MM.1S (cell line): ENCODE measurements around the gene IRX5.
A peak's percentile ranks its signal among the peaks of the same experiment; 100 is the strongest.

Experiments
- DNase-seq: peaks from one replicate; pipeline ENCODE4 v3.0.0-alpha.2; 2015
- H2AFZ ChIP-seq: fragments of 300-600 bp; sonication (generic); 2 replicates; pipeline ENCODE4 v1.6.0; 2016; ENCODE audit warnings: antibody characterized with exemption, low read length
- H3F3A ChIP-seq: fragments of 300-600 bp; sonication (generic); 2 replicates; pipeline ENCODE4 v1.6.1; 2016; ENCODE audit warnings: mild to moderate bottlenecking, antibody characterized with exemption, low read length, moderate library complexity, mixed read lengths; ENCODE audit not compliant: insufficient read depth
- H3K27ac ChIP-seq: fragments of 300-600 bp; sonication (generic); 2 replicates; pipeline ENCODE4 v1.5.1; 2016; ENCODE audit warnings: mild to moderate bottlenecking, low read length
- H3K27me3 ChIP-seq: fragments of 300-600 bp; sonication (generic); replicated peaks from 2 replicates; pipeline ENCODE4 v1.6.0; 2016; ENCODE audit warnings: low read length; ENCODE audit not compliant: insufficient read depth
- H3K36me3 ChIP-seq: fragments of 300-600 bp; sonication (generic); replicated peaks from 2 replicates; pipeline ENCODE4 v1.6.1; 2016; ENCODE audit warnings: mild to moderate bottlenecking, low read length, mixed read lengths; ENCODE audit not compliant: insufficient read depth
- H3K4me1 ChIP-seq: fragments of 300-600 bp; sonication (generic); 2 replicates; pipeline ENCODE4 v1.6.1; 2016; ENCODE audit warnings: low read length, mixed read lengths
- H3K4me2 ChIP-seq: fragments of 300-600 bp; sonication (generic); 2 replicates; pipeline ENCODE4 v1.6.0; 2016; ENCODE audit warnings: low read depth, low read length
- H3K4me3 ChIP-seq: fragments of 300-600 bp; sonication (generic); 2 replicates; pipeline ENCODE4 v1.5.1; 2016; ENCODE audit warnings: low read length, mixed read lengths
- H3K79me2 ChIP-seq: fragments of 300-600 bp; sonication (generic); 2 replicates; pipeline ENCODE4 v1.6.1; 2016; ENCODE audit warnings: mixed run types, low read length, mixed read lengths
- H3K9ac ChIP-seq: fragments of 300-600 bp; sonication (generic); 2 replicates; pipeline ENCODE4 v1.6.1; 2016; ENCODE audit warnings: low read length, mixed read lengths
- H3K9me2 ChIP-seq: fragments of 300-600 bp; sonication (generic); replicated peaks from 2 replicates; pipeline ENCODE4 v1.6.1; 2016; ENCODE audit warnings: mild to moderate bottlenecking, low read length, mixed read lengths; ENCODE audit not compliant: insufficient read depth
- H3K9me3 ChIP-seq: fragments of 300-600 bp; sonication (generic); replicated peaks from 2 replicates; pipeline ENCODE4 v1.6.1; 2016; ENCODE audit warnings: mild to moderate bottlenecking, low read length, mixed read lengths; ENCODE audit not compliant: insufficient read depth
- H4K20me1 ChIP-seq: fragments of 300-600 bp; sonication (generic); 2 replicates; pipeline ENCODE4 v1.6.1; 2016; ENCODE audit warnings: mild to moderate bottlenecking, low read length, moderate library complexity, mixed read lengths; ENCODE audit not compliant: insufficient read depth
- EZH2 ChIP-seq: fragments of 300-600 bp; sonication (generic); optimal IDR thresholded peaks from 2 replicates; pipeline ENCODE3; 2017; ENCODE audit warnings: low read depth, mild to moderate bottlenecking, antibody characterized with exemption, low read length, mixed read lengths
- EZH2phosphoT487 ChIP-seq: fragments of 300-600 bp; sonication (generic); IDR thresholded peaks from 2 replicates; pipeline ENCODE4 v1.6.1; 2018; ENCODE audit warnings: antibody characterized with exemption, low read length
- TF ChIP-seq, protein P1 (sequence below): fragments of 300-600 bp; sonication (generic); IDR thresholded peaks from 2 replicates; pipeline ENCODE4 v1.5.1; 2016; ENCODE audit warnings: antibody characterized with exemption, low read length, mixed read lengths

Gene IRX5

DNA sequence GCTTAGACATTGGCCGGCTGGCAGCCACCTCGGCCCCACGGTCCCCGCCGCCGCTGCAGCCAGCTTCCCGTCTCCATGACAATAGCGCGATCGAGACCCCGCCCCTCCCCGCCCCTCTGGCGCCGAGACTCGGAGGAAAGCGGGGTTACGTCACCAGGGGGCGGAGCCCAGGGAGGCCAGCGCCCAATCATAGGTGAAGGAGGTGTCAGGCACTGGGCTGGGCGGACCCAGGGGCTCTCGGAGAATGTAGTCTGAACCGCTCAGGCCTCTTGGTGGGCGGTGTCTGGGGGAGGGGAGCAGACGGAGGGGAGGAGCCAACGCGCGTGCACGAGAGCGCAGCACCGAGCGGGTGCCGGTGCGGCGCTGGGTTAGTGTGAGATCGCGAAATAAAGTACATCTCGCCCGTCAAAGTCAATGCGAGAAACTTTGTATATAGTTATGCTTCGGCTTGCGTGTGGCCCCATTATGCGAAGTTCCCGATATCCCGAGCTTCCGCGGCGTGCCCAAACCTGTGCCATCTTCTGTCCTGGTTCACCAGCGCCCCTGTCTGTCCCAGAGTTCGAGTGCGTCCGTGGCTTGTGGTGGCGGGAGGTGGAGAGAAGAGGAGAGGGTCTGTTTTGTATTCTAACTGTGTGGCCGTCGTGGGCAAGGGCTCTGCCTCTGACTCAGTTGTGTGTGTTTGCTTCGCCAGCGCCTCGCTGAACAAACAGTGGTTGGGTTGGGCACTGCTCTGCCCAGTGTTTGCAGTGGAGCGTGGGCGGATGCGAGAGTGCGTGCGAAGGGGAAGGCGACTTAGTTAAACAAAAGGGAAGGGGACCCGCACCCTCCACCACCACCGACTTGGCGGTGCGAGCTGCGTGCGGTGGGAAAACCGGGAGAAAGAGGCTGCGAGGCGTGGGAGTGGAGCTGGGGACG lies 1.3 kb upstream of the IRX5 start:
- peaks cover 12% of the 10 kb centered on the region for H3K4me1 ChIP-seq
- TF ChIP-seq, protein P1, sequence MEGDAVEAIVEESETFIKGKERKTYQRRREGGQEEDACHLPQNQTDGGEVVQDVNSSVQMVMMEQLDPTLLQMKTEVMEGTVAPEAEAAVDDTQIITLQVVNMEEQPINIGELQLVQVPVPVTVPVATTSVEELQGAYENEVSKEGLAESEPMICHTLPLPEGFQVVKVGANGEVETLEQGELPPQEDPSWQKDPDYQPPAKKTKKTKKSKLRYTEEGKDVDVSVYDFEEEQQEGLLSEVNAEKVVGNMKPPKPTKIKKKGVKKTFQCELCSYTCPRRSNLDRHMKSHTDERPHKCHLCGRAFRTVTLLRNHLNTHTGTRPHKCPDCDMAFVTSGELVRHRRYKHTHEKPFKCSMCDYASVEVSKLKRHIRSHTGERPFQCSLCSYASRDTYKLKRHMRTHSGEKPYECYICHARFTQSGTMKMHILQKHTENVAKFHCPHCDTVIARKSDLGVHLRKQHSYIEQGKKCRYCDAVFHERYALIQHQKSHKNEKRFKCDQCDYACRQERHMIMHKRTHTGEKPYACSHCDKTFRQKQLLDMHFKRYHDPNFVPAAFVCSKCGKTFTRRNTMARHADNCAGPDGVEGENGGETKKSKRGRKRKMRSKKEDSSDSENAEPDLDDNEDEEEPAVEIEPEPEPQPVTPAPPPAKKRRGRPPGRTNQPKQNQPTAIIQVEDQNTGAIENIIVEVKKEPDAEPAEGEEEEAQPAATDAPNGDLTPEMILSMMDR, result peak; percentile 39
- no peak for TF ChIP-seq EZH2phosphoT487
- peak overlapping the region; percentile 100 for H3K4me2 ChIP-seq
- peak overlapping the region; percentile 89 for H2AFZ ChIP-seq
- no peaks in the 10 kb centered on the region for H3K27me3 ChIP-seq
- 0 out of 2 replicates have a peak, but pooled peaks cover 4% of the 10 kb centered on the region for H4K20me1 ChIP-seq
- peak overlapping the region; percentile 92 for H3K27ac ChIP-seq
- peaks cover 34% of the 10 kb centered on the region for H3F3A ChIP-seq
- no peaks in the 10 kb centered on the region for H3K9me2 ChIP-seq
- no peaks in the 10 kb centered on the region; the same call in 1 of the 2 replicates for H3K36me3 ChIP-seq
- peak; percentile 99 for DNase-seq
- H3K9ac ChIP-seq, result peak overlapping the region; percentile 79
- H3K9me3 ChIP-seq, result no peaks in the 10 kb centered on the region
- H3K4me3 ChIP-seq, result peak overlapping the region; percentile 85
- peaks cover 49% of the 10 kb centered on the region for H3K79me2 ChIP-seq

DNA sequence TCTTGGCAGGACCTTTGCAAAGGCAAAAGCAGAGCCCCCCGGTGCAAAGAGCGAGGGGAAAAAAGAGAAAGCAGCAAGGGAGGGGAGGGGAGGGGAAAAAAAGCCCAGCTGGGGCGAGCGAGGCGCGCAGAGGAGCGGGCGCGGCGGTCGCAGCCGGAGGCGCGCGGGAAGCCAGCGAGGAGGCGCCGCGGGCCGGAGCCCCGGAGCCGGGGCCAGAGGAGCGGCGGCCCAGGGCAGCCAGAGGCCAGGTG lies 129 bp downstream of the IRX5 start:
- 0 out of 2 replicates have a peak, but pooled peaks cover 2% of the 10 kb centered on the region for H3K4me1 ChIP-seq
- peak overlapping the region; percentile 100; the same call in 1 of the 2 replicates for H3K4me2 ChIP-seq
- H3K9me2 ChIP-seq, result no peaks in the 10 kb centered on the region
- no peak for TF ChIP-seq EZH2
- TF ChIP-seq, protein P1, result no peak
- peaks cover 34% of the 10 kb centered on the region for H3F3A ChIP-seq
- DNase-seq, result no peak
- no peaks in the 10 kb centered on the region for H3K9me3 ChIP-seq
- no peaks in the 10 kb centered on the region for H4K20me1 ChIP-seq
- H2AFZ ChIP-seq, result peak overlapping the region; percentile 89
- peak overlapping the region; percentile 74; the same call in 1 of the 2 replicates for H3K27ac ChIP-seq
- peak overlapping the region; percentile 79; the same call in 1 of the 2 replicates for H3K9ac ChIP-seq
- no peaks in the 10 kb centered on the region for H3K27me3 ChIP-seq
- H3K36me3 ChIP-seq, result no peaks in the 10 kb centered on the region
- H3K79me2 ChIP-seq, result peaks cover 35% of the 10 kb centered on the region
- H3K4me3 ChIP-seq, result peak overlapping the region; percentile 85

DNA sequence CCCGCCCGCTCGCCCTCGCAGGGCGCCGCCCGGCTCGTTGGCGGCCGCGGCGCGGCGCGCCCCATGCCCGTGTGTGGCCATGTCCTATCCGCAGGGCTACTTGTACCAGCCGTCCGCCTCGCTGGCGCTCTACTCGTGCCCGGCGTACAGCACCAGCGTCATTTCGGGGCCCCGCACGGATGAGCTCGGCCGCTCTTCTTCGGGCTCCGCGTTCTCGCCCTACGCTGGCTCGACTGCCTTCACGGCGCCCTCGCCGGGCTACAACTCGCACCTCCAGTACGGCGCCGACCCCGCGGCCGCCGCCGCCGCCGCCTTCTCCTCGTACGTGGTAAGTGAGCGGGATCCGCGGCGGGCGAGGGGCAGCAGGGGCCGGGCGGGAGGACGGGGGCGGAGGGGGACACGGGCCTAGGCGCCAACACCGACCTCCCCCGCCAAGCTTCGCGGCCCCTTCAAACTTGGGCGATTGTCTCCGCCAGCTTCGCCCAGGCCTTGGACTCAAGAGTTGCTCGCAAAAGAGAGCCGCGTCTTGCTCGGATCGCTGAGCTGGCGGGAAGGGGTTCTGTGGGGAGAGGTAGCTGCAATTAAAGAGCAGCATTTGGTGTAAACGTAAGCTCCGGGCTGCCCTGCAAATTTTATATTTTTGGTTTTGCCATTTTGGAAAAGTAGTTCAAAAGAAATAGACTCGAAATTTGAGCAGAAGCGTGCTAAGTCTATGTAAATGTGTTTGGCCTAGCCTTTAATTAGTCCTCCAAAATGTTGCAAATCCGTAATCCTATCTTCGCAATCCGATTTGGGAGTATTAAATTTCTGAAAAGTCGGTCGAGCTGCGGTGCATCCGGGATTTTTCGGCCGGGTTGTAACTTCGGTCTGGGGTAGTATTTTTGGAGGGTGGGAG lies 702 bp downstream of the IRX5 start:
- peak overlapping the region; percentile 62 for H3K9ac ChIP-seq
- peak; percentile 43 for DNase-seq
- no peaks in the 10 kb centered on the region for H3K9me3 ChIP-seq
- H3F3A ChIP-seq, result peaks cover 34% of the 10 kb centered on the region
- no peaks in the 10 kb centered on the region for H4K20me1 ChIP-seq
- H3K9me2 ChIP-seq, result no peaks in the 10 kb centered on the region
- TF ChIP-seq EZH2 (no peak), EZH2phosphoT487 (no peak)
- TF ChIP-seq, protein P1, result no peak
- no peaks in the 10 kb centered on the region for H3K4me1 ChIP-seq
- no peaks in the 10 kb centered on the region for H3K27me3 ChIP-seq
- 0 out of 2 replicates have a peak overlapping the region, but pooled peaks have one; percentile 48 for H2AFZ ChIP-seq
- peak overlapping the region; percentile 68 for H3K4me3 ChIP-seq
- H3K79me2 ChIP-seq, result peaks cover 30% of the 10 kb centered on the region
- H3K4me2 ChIP-seq, result peak overlapping the region; percentile 43
- peak overlapping the region; percentile 57; the same call in 1 of the 2 replicates for H3K27ac ChIP-seq
- no peaks in the 10 kb centered on the region for H3K36me3 ChIP-seq
